Endothelial cell of umbilical vein (primary cell): ENCODE results near the gene GBE1. TPM values are rescaled to one million over a fixed set of nuclear protein-coding genes. Genes with fewer than 3 reads are reported as not detected.

Source experiments
- BruUV-seq: library from RNA; stranded (reverse); fragments of 400-500 nt; replicated peaks from 2 replicates; lab custom pipeline; 2021; lab: Mats Ljungman, UMichigan
- CTCF ChIA-PET: fragments of 300-600, 350-600 bp; sonication (Branson Sonifier 250); formaldehyde crosslinking; loops from one replicate; lab custom pipeline; 2021; ENCODE audit warnings: antibody characterized with exemption, inconsistent platforms; lab: Charles Lee
- POLR2A ChIA-PET: fragments of 300-600, 350-600 bp; sonication (Branson Sonifier 250); formaldehyde crosslinking; loops from one replicate; lab custom pipeline; 2021; ENCODE audit warnings: antibody characterized with exemption, inconsistent platforms; lab: Charles Lee
- DNase-seq: peaks from one replicate; pipeline ENCODE4 v3.0.0-alpha.2; 2011; ENCODE audit warnings: low read depth, low spot score
- FAIRE-seq: peaks from 2 replicates; lab custom pipeline; 2011; peaks lifted over from hg19 to GRCh38; lab: Jason Lieb, UNC
- H2AFZ ChIP-seq: 2 replicates; pipeline ENCODE4 v1.6.0; 2012; ENCODE audit warnings: low read depth, low read length, control low read depth, inconsistent platforms
- H3K27ac ChIP-seq: 2 replicates; pipeline ENCODE4 v1.5.1; 2011; ENCODE audit warnings: low read depth, mild to moderate bottlenecking, control low read depth, low read length, moderate library complexity; ENCODE audit not compliant: insufficient read depth
- H3K27me3 ChIP-seq, 2 experiments: 2 replicates each; pipeline versions ENCODE4 v1.6.0 to v1.6.1; 2011; ENCODE audit warnings: low read length in 2 of 2, mixed read lengths in 1 of 2; ENCODE audit not compliant: control insufficient read depth in 2 of 2, insufficient read depth in 2 of 2
- H3K36me3 ChIP-seq, 2 experiments: 2 replicates in 1 of 2; 3 replicates in 1 of 2; pipeline ENCODE4 v1.5.1; 2011; ENCODE audit warnings: low read length in 2 of 2, mild to moderate bottlenecking in 1 of 2, moderate library complexity in 1 of 2; ENCODE audit not compliant: control insufficient read depth in 2 of 2, insufficient read depth in 2 of 2; ENCODE audit errors: extremely low read depth in 1 of 2
- H3K4me1 ChIP-seq: 3 replicates; pipeline ENCODE4 v1.5.1; 2011; ENCODE audit warnings: mild to moderate bottlenecking, low read length; ENCODE audit not compliant: control insufficient read depth, insufficient read depth; ENCODE audit errors: extremely low read depth
- H3K4me2 ChIP-seq: 2 replicates; pipeline ENCODE4 v1.6.1; 2011; ENCODE audit warnings: low read length, control low read depth, mixed read lengths; ENCODE audit not compliant: insufficient read depth
- H3K4me3 ChIP-seq, 3 experiments: fragments of 200-600 bp in 1 of 3; sonication (generic), shearing (Covaris generic) in 1 of 3; replicated peaks in 1 of 3; 2 replicates each; pipeline ENCODE4 v1.5.1; 2011 to 2016; ENCODE audit warnings: control low read depth in 3 of 3, low read length in 3 of 3, mild to moderate bottlenecking in 2 of 3, inconsistent platforms in 1 of 3, low read depth in 1 of 3, moderate library complexity in 1 of 3; ENCODE audit not compliant: insufficient read depth in 1 of 3
- H3K79me2 ChIP-seq: 2 replicates; pipeline ENCODE4 v1.6.0; 2012; ENCODE audit warnings: low read length, inconsistent platforms; ENCODE audit not compliant: control insufficient read depth, insufficient read depth
- H3K9ac ChIP-seq: replicated peaks from 2 replicates; pipeline ENCODE3; 2011; ENCODE audit warnings: low read length, control low read depth; ENCODE audit not compliant: insufficient read depth; ENCODE audit errors: extremely low read depth
- H3K9me1 ChIP-seq: replicated peaks from 3 replicates; pipeline ENCODE4 v1.6.0; 2011; ENCODE audit warnings: mild to moderate bottlenecking, low read length; ENCODE audit not compliant: control insufficient read depth, insufficient read depth; ENCODE audit errors: extremely low read depth
- H3K9me3 ChIP-seq: replicated peaks from 2 replicates; pipeline ENCODE4 v1.5.1; 2012; ENCODE audit warnings: low read length, inconsistent platforms; ENCODE audit not compliant: control insufficient read depth, insufficient read depth
- H4K20me1 ChIP-seq: replicated peaks from 2 replicates; pipeline ENCODE3; 2011; ENCODE audit warnings: mild to moderate bottlenecking, low read length; ENCODE audit not compliant: control insufficient read depth, insufficient read depth; ENCODE audit errors: extremely low read depth
- EZH2 ChIP-seq: IDR thresholded peaks from 2 replicates; pipeline ENCODE4 v1.6.1; 2012; ENCODE audit warnings: borderline replicate concordance, low read depth, mild to moderate bottlenecking, moderate library complexity, low read length, inconsistent platforms; ENCODE audit not compliant: severe bottlenecking
- FOS ChIP-seq: IDR thresholded peaks from 2 replicates; pipeline ENCODE4 v1.6.1; 2011; ENCODE audit warnings: mild to moderate bottlenecking, low read length, moderate library complexity, borderline replicate concordance; ENCODE audit not compliant: insufficient read depth
- GATA2 ChIP-seq: IDR thresholded peaks from 2 replicates; pipeline ENCODE4 v1.7.0; 2011; ENCODE audit warnings: low read depth, mild to moderate bottlenecking, moderate library complexity, mixed read lengths, low read length; ENCODE audit not compliant: insufficient read length, insufficient read depth
- JUN ChIP-seq: IDR thresholded peaks from 2 replicates; pipeline ENCODE4 v1.6.1; 2011; ENCODE audit warnings: borderline replicate concordance, low read depth; ENCODE audit not compliant: insufficient read length, insufficient read depth
- MYC ChIP-seq: IDR thresholded peaks from one replicate; pipeline ENCODE4 v1.6.1; 2011; ENCODE audit warnings: mild to moderate bottlenecking, low read depth, low read length
- POLR2A ChIP-seq: IDR thresholded peaks from 2 replicates; pipeline ENCODE4 v1.6.1; 2012; ENCODE audit warnings: low read depth, mild to moderate bottlenecking, control low read depth, low read length
- POLR2AphosphoS5 ChIP-seq: IDR thresholded peaks from 2 replicates; pipeline ENCODE4 v1.6.1; 2012; ENCODE audit warnings: low read depth, mild to moderate bottlenecking, control low read depth, low read length, moderate library complexity; ENCODE audit not compliant: insufficient read depth
- dilution Hi-C: fragments of 300-500 bp; cut with MboI; formaldehyde crosslinking; loops from one replicate; pipeline ENCODE4 v1.15.0; 2019; ENCODE audit warnings: low sequenced_read_pairs; ENCODE audit not compliant: extremely low pct_ligation_motif_present
- intact Hi-C: fragments of 100-400 bp; cut with micrococcal nuclease; formaldehyde crosslinking; loops from one replicate; pipeline ENCODE4 v1.10.0; 2022
- polyA plus RNA-seq, 4 experiments: library from polyadenylated mRNA; depleted of rRNA in 3 of 4; stranded (reverse) in 3 of 4; unstranded in 1 of 4; fragments of >200 nt; gene quantifications; 2 replicates each; pipeline versions ENCODE4 v1.2.1 to v1.2.3, GENCODE V29; 2011 to 2012; ENCODE audit warnings: missing spikeins in 1 of 4
- total RNA-seq: library from RNA; stranded (reverse); gene quantifications from 2 replicates; pipeline ENCODE4 v1.2.3, GENCODE V29; 2021
- TF ChIP-seq, protein P1 (sequence below): IDR thresholded peaks from 2 replicates; pipeline ENCODE4 v1.6.1; 2011; ENCODE audit not compliant: insufficient read depth, insufficient read length
- TF ChIP-seq, protein P2 (sequence below), 2 donors: IDR thresholded peaks; 1 replicate in 1 of 2; 2 replicates in 1 of 2; pipeline ENCODE4 v1.5.1; 2011; ENCODE audit warnings: low read length in 2 of 2, mild to moderate bottlenecking in 2 of 2, moderate library complexity in 2 of 2, control low read depth in 1 of 2, inconsistent platforms in 1 of 2, low read depth in 1 of 2; ENCODE audit not compliant: insufficient read depth in 1 of 2; ENCODE audit errors: extremely low read depth in 1 of 2

Gene GBE1
- total and polyA plus RNA-seq, 2 donors (not counting 3 experiments of a cell fraction or from before 2014, with no cell fraction given) = 35.9 to 110 TPM

- H2AFZ ChIP-seq = no peak overlapping the region
- no peaks in the 10 kb centered on the region for H3K27me3 ChIP-seq
- TF ChIP-seq POLR2A (no peak), MYC (no peak), JUN (no peak), GATA2 (no peak), POLR2AphosphoS5 (no peak), FOS (no peak), EZH2 (no peak)
- TF ChIP-seq, protein P1, sequence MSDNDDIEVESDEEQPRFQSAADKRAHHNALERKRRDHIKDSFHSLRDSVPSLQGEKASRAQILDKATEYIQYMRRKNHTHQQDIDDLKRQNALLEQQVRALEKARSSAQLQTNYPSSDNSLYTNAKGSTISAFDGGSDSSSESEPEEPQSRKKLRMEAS = no peak
- TF ChIP-seq, protein P2, sequence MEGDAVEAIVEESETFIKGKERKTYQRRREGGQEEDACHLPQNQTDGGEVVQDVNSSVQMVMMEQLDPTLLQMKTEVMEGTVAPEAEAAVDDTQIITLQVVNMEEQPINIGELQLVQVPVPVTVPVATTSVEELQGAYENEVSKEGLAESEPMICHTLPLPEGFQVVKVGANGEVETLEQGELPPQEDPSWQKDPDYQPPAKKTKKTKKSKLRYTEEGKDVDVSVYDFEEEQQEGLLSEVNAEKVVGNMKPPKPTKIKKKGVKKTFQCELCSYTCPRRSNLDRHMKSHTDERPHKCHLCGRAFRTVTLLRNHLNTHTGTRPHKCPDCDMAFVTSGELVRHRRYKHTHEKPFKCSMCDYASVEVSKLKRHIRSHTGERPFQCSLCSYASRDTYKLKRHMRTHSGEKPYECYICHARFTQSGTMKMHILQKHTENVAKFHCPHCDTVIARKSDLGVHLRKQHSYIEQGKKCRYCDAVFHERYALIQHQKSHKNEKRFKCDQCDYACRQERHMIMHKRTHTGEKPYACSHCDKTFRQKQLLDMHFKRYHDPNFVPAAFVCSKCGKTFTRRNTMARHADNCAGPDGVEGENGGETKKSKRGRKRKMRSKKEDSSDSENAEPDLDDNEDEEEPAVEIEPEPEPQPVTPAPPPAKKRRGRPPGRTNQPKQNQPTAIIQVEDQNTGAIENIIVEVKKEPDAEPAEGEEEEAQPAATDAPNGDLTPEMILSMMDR (IDR thresholded peaks at IDR 0.05; ENCODE audit: extremely low read depth in 1 of 2, insufficient read depth in 1 of 2, low read depth in 1 of 2, low read length in 2 of 2) = no peak
- no peak overlapping the region for H3K4me3 ChIP-seq
- DNase-seq (no peak), FAIRE-seq (no peak)
- H4K20me1 ChIP-seq = no peaks in the 10 kb centered on the region
- no peaks in the 10 kb centered on the region for H3K9me3 ChIP-seq
- dilution Hi-C loops (no loop called here), intact Hi-C loops (no loop called here)
- no peak overlapping the region for H3K9ac ChIP-seq
- H3K4me1 ChIP-seq = no peaks in the 10 kb centered on the region
- peaks cover 2% of the 10 kb centered on the region for H3K9me1 ChIP-seq
- no peaks in the 10 kb centered on the region for H3K79me2 ChIP-seq
- BruUV-seq = no TSS peak
- POLR2A ChIA-PET = no interaction called here
- H3K4me2 ChIP-seq = no peak overlapping the region
- CTCF ChIA-PET = interaction anchor here (1.7 kb wide), 1 partner anchor 24 kb away, joined by 3 read pairs; no protein-coding TSS in a partner anchor
- H3K27ac ChIP-seq = no peak overlapping the region
- no peaks in the 10 kb centered on the region for H3K36me3 ChIP-seq
These were observed 318.5 kb downstream of the GBE1 start for GRCh38 chr3:81442758-81443456.
